OCI-LY7 (cell line): ENCODE results near the gene NKAPL. TPM values are rescaled to one million over a fixed set of nuclear protein-coding genes. Genes with fewer than 3 reads are reported as not detected.

Source experiments
- BruUV-seq: library from RNA; stranded (reverse); fragments of 400-500 nt; replicated peaks from 2 replicates; lab custom pipeline; 2021; lab: Mats Ljungman, UMichigan
- CTCF ChIA-PET: fragments of 300-600 bp; sonication (Branson Sonifier 250); formaldehyde crosslinking; loops from one replicate; lab custom pipeline; 2022; ENCODE audit warnings: antibody characterized with exemption; ENCODE audit not compliant: unreplicated experiment; lab: Charles Lee
- POLR2A ChIA-PET: fragments of 300-600 bp; sonication (Branson Sonifier 250); formaldehyde crosslinking; loops from one replicate; lab custom pipeline; 2022; ENCODE audit warnings: antibody characterized with exemption; lab: Charles Lee
- DNase-seq: peaks from one replicate; pipeline ENCODE4 v3.0.0-alpha.2; 2015; ENCODE audit warnings: low spot score
- H2AFZ ChIP-seq: fragments of 200-600 bp; sonication (generic), shearing (Covaris generic); 2 replicates; pipeline ENCODE4 v1.6.1; 2014; ENCODE audit warnings: mild to moderate bottlenecking, antibody characterized with exemption, low read length, moderate library complexity
- H3K27ac ChIP-seq: fragments of 200-600 bp; sonication (generic); 2 replicates; pipeline ENCODE4 v1.5.1; 2014; ENCODE audit warnings: mixed run types, low read depth, mild to moderate bottlenecking, moderate library complexity, low read length, inconsistent platforms; ENCODE audit not compliant: poor library complexity, severe bottlenecking
- H3K36me3 ChIP-seq: fragments of 200-600 bp; sonication (generic); 2 replicates; pipeline ENCODE4 v1.6.1; 2014; ENCODE audit warnings: mild to moderate bottlenecking, antibody characterized with exemption, low read length, moderate library complexity, mixed read lengths; ENCODE audit not compliant: insufficient read depth
- H3K4me1 ChIP-seq: fragments of 200-600 bp; sonication (generic); 2 replicates; pipeline ENCODE4 v1.5.1; 2014; ENCODE audit warnings: mild to moderate bottlenecking, low read length; ENCODE audit not compliant: insufficient read depth, poor library complexity, severe bottlenecking
- H3K4me2 ChIP-seq: fragments of 200-600 bp; sonication (generic); 2 replicates; pipeline ENCODE4 v1.6.1; 2014; ENCODE audit warnings: mild to moderate bottlenecking, low read length
- H3K4me3 ChIP-seq: fragments of 200-600 bp; sonication (generic); 2 replicates; pipeline ENCODE4 v1.5.1; 2014; ENCODE audit warnings: mild to moderate bottlenecking, low read depth, low read length; ENCODE audit not compliant: poor library complexity, severe bottlenecking
- H3K79me2 ChIP-seq: fragments of 200-600 bp; sonication (generic); 2 replicates; pipeline ENCODE4 v1.6.1; 2016; ENCODE audit warnings: low read depth, mild to moderate bottlenecking, low read length, moderate library complexity, mixed read lengths; ENCODE audit not compliant: insufficient read depth
- H3K9me2 ChIP-seq: fragments of 200-600 bp; sonication (generic); 2 replicates; pipeline ENCODE4 v1.6.1; 2016; ENCODE audit warnings: mild to moderate bottlenecking, low read length, mixed read lengths; ENCODE audit not compliant: insufficient read depth
- H3K9me3 ChIP-seq: fragments of 200-600 bp; sonication (generic); 2 replicates; pipeline ENCODE4 v1.6.1; 2014; ENCODE audit warnings: mild to moderate bottlenecking, mixed run types, low read length, mixed read lengths
- H4K20me1 ChIP-seq: fragments of 200-600 bp; sonication (generic); 2 replicates; pipeline ENCODE4 v1.6.1; 2014; ENCODE audit warnings: mild to moderate bottlenecking, antibody characterized with exemption, low read length, moderate library complexity, mixed read lengths; ENCODE audit not compliant: insufficient read depth
- EZH2phosphoT487 ChIP-seq: fragments of 200-600 bp; sonication (generic); IDR thresholded peaks from 2 replicates; pipeline ENCODE4 v1.6.1; 2018; ENCODE audit warnings: low read depth, borderline replicate concordance, mild to moderate bottlenecking, mixed run types, antibody characterized with exemption, low read length, moderate library complexity, mixed read lengths
- intact Hi-C: fragments of 100-400 bp; cut with micrococcal nuclease; formaldehyde crosslinking; loops from one replicate; pipeline ENCODE4 v1.10.0; 2022; ENCODE audit not compliant: unreplicated experiment
- total RNA-seq, 2 experiments: library from RNA; depleted of rRNA in 1 of 2; stranded (reverse); fragments of >200 nt in 1 of 2; shearing (Covaris generic) in 1 of 2; gene quantifications; 2 replicates each; pipeline ENCODE4 v1.2.3, GENCODE V29; 2014 to 2022
- TF ChIP-seq, protein P1 (sequence below): fragments of 200-600 bp; sonication (generic); conservative IDR thresholded peaks from 2 replicates; pipeline ENCODE4 v1.5.1; 2014; ENCODE audit warnings: mild to moderate bottlenecking, antibody characterized with exemption, low read length, moderate library complexity, mixed read lengths

NKAPL gene
- total RNA-seq, 2 experiments from 2014 or later = not detected

GRCh38 chr6:28239636-28240035 is 19.5 kb upstream of the NKAPL start:
- DNase-seq = no peak
- Histone ChIP-seq H3K36me3 (peaks cover 12% of the 10 kb centered on the region), H2AFZ (no peak overlapping the region), H4K20me1 (no peaks in the 10 kb centered on the region), H3K4me1 (no peaks in the 10 kb centered on the region), H3K9me3 (no peaks in the 10 kb centered on the region), H3K79me2 (no peaks in the 10 kb centered on the region), H3K4me3 (no peak overlapping the region), H3K27ac (no peak overlapping the region), H3K9me2 (no peaks in the 10 kb centered on the region), H3K4me2 (no peak overlapping the region)
- POLR2A ChIA-PET = no interaction called here
- BruUV-seq = no TSS peak
- TF ChIP-seq, protein P1, sequence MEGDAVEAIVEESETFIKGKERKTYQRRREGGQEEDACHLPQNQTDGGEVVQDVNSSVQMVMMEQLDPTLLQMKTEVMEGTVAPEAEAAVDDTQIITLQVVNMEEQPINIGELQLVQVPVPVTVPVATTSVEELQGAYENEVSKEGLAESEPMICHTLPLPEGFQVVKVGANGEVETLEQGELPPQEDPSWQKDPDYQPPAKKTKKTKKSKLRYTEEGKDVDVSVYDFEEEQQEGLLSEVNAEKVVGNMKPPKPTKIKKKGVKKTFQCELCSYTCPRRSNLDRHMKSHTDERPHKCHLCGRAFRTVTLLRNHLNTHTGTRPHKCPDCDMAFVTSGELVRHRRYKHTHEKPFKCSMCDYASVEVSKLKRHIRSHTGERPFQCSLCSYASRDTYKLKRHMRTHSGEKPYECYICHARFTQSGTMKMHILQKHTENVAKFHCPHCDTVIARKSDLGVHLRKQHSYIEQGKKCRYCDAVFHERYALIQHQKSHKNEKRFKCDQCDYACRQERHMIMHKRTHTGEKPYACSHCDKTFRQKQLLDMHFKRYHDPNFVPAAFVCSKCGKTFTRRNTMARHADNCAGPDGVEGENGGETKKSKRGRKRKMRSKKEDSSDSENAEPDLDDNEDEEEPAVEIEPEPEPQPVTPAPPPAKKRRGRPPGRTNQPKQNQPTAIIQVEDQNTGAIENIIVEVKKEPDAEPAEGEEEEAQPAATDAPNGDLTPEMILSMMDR = no peak
- TF ChIP-seq EZH2phosphoT487 = no peak
- CTCF ChIA-PET = no interaction called here
- intact Hi-C loops = no loop called here

GRCh38 chr6:28240471-28240870 is 18.6 kb upstream of the NKAPL start:
- Histone ChIP-seq H3K9me3 (no peaks in the 10 kb centered on the region), H3K36me3 (peaks cover 21% of the 10 kb centered on the region), H3K79me2 (no peaks in the 10 kb centered on the region), H3K4me2 (no peak overlapping the region), H3K9me2 (no peaks in the 10 kb centered on the region), H4K20me1 (no peaks in the 10 kb centered on the region), H3K27ac (no peak overlapping the region), H2AFZ (no peak overlapping the region), H3K4me1 (no peaks in the 10 kb centered on the region), H3K4me3 (no peak overlapping the region)
- POLR2A ChIA-PET = interaction anchor here (0.9 kb wide), 1 partner anchor 14 kb away, joined by 3 read pairs; no protein-coding TSS in a partner anchor
- DNase-seq = no peak
- CTCF ChIA-PET = no interaction called here
- BruUV-seq = no TSS peak
- TF ChIP-seq, protein P1 = no peak
- no peak for TF ChIP-seq EZH2phosphoT487
- intact Hi-C loops = no loop called here

DNA sequence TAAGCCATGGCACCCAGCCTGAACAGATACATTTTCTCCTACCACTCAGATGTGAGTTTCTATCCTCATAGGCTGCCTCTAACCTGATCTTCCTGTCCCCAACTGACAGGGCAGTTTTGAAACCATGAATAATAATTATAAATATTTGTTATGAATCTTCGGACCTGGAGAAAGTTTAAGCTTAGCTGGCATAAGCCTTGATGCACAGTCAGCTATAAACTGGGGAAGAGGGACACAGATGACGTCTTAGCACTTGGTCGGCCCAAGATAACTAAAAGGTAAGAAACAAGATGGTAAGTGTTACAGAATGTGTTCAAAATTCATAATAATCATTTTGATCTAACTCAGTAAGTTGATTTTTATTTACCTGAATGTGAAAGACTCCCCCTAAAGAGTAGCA is 15.2 kb upstream of the NKAPL start:
- Histone ChIP-seq H2AFZ (no peak overlapping the region), H3K9me3 (no peaks in the 10 kb centered on the region), H3K4me2 (no peak overlapping the region), H3K79me2 (no peaks in the 10 kb centered on the region), H3K36me3 (peaks cover 53% of the 10 kb centered on the region), H4K20me1 (no peaks in the 10 kb centered on the region), H3K4me3 (no peak overlapping the region), H3K27ac (no peak overlapping the region), H3K4me1 (no peaks in the 10 kb centered on the region), H3K9me2 (no peaks in the 10 kb centered on the region)
- no peak for DNase-seq
- ChIA-PET POLR2A (no interaction called here), CTCF (no interaction called here)
- intact Hi-C loops = no loop called here
- no TSS peak for BruUV-seq
- TF ChIP-seq, protein P1 = no peak
- no peak for TF ChIP-seq EZH2phosphoT487
